ENCODE results near the gene LAMC2. TPM values are rescaled to one million over a fixed set of nuclear protein-coding genes. Genes with fewer than 3 reads are reported as not detected.

Gene LAMC2
- total and polyA plus RNA-seq, 2 experiments from 2014 or later: 1.9 to 2.7 TPM

DNA sequence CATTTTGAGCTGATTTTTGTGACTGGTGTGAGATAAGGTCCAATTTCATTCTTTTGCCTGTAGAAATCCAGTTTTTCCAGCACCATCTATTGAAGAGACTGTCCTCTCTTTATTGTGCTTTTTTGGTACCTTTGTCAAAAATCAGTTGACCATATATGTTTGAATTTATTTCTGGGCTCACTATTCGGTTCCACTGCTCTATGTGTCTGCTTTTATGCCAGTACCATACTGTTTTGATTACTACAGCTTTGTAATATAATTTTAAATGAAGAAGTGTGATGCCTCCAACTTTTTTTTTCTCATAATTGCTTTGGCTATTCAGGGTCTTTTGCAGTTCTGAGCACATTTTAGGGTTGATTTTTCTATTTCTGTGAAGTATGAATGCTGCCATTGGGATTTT lies 69.0 kb downstream of the LAMC2 start:
- in situ Hi-C loops (cut with MboI): no loop called here
- 67 to 83% methylated on average over 1 of the region's 1 CpG for WGBS, 2 experiments (ENCODE audit: low coverage in 1 of 2, low lambda C conversion rate in 2 of 2, missing lambda C conversion rate in 2 of 2)

DNA sequence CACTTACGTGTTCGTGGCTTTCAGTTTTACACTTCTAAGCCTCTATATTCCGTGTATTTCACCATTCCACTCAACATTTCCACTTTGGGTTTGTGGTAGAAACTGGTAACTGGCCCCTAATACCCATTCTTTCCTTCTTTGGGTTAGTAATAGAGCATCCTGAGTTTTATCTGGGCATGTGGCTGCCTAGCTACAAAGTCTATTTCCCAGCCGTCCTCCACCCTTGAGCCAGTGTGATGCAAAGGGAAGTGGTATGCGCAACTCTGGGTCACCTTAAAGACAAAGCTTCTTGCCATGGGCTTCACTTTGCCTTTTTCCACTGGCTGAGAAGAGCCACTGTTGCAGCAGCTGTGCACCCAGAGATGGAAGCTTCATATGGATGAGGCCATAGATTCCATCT lies 73.9 kb downstream of the LAMC2 start:
- in situ Hi-C loops (cut with MboI): no loop called here
- H3K9me3 ChIP-seq (ENCODE audit: low read depth): peaks cover 4% of the 10 kb centered on the region
- TF ChIP-seq EZH2 (IDR thresholded peaks at IDR 0.05; ENCODE audit: insufficient read depth, poor library complexity, severe bottlenecking) (no peak), EZH2phosphoT487 (IDR thresholded peaks at IDR 0.05; ENCODE audit: insufficient read depth, low read depth) (no peak)
- no peaks in the 10 kb centered on the region for H3K27me3 ChIP-seq (replicated peaks; ENCODE audit: insufficient read depth)
- no peaks in the 10 kb centered on the region for H3K36me3 ChIP-seq (ENCODE audit: low read depth)
- no peaks in the 10 kb centered on the region for H3K4me1 ChIP-seq (ENCODE audit: insufficient read depth)
- H3K4me3 ChIP-seq: no peak overlapping the region
- H3K4me2 ChIP-seq (ENCODE audit: unreplicated experiment): no peak overlapping the region
- no peak overlapping the region for H2AFZ ChIP-seq
- no peaks in the 10 kb centered on the region for H3F3A ChIP-seq (ENCODE audit: insufficient read depth)
- no peak for DNase-seq
- no peaks in the 10 kb centered on the region for H4K20me1 ChIP-seq (ENCODE audit: insufficient read depth)
- WGBS, 2 experiments (ENCODE audit: low coverage in 1 of 2, low lambda C conversion rate in 2 of 2, missing lambda C conversion rate in 2 of 2): 95 to 98% methylated on average over 5 of the region's 5 CpGs
- H3K27ac ChIP-seq: no peak overlapping the region
- H3K9me2 ChIP-seq (ENCODE audit: insufficient read depth): no peaks in the 10 kb centered on the region
- no peak overlapping the region for H3K9ac ChIP-seq
- H3K79me2 ChIP-seq (ENCODE audit: insufficient read depth): no peaks in the 10 kb centered on the region

More for the DNA sequence above, 69.0 kb downstream of the LAMC2 start:
- no peak overlapping the region for H3K9ac ChIP-seq
- H3K4me3 ChIP-seq: no peak overlapping the region
- no peaks in the 10 kb centered on the region for H3K4me1 ChIP-seq (ENCODE audit: insufficient read depth)
- no peaks in the 10 kb centered on the region for H3K36me3 ChIP-seq (ENCODE audit: low read depth)
- H3F3A ChIP-seq (ENCODE audit: insufficient read depth): no peaks in the 10 kb centered on the region
- no peak for DNase-seq
- H3K79me2 ChIP-seq (ENCODE audit: insufficient read depth): no peaks in the 10 kb centered on the region
- H4K20me1 ChIP-seq (ENCODE audit: insufficient read depth): no peaks in the 10 kb centered on the region
- peaks cover 4% of the 10 kb centered on the region for H3K9me3 ChIP-seq (ENCODE audit: low read depth)
- no peaks in the 10 kb centered on the region for H3K27me3 ChIP-seq (replicated peaks; ENCODE audit: insufficient read depth)
- H3K9me2 ChIP-seq (ENCODE audit: insufficient read depth): no peaks in the 10 kb centered on the region
- H2AFZ ChIP-seq: no peak overlapping the region
- no peak overlapping the region for H3K27ac ChIP-seq
- TF ChIP-seq EZH2 (IDR thresholded peaks at IDR 0.05; ENCODE audit: insufficient read depth, poor library complexity, severe bottlenecking) (no peak), EZH2phosphoT487 (IDR thresholded peaks at IDR 0.05; ENCODE audit: insufficient read depth, low read depth) (no peak)
- H3K4me2 ChIP-seq (ENCODE audit: unreplicated experiment): no peak overlapping the region

DNA sequence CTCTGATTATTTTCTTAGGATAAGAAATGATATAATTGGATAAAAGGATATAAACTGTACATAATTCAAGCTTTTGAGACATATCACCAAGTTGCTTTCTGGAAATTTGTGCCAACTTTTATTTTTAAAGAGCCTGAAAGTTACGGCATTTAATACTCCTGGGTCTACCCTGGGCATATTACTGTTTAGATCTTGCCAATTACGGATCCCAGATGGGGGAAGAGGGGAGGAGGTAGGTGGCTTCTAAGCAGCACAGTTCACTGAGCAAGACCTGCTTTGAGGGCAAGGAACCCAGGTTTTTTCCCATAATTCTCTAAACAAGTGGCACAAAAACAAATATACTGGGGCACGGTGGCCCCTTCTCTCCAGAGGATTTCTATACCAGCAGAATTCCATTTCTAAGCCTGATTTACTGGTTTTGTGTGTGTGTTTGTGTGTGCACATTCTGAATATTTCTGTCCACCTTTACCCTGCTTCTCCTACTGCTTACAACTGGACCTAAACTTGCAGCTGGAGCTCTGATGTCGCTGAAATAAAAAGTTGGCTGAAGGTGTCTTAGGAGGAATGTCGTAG lies 76.7 kb downstream of the LAMC2 start:
- 70 to 76% methylated on average over 5 of the region's 5 CpGs for WGBS, 2 experiments (ENCODE audit: low coverage in 1 of 2, low lambda C conversion rate in 2 of 2, missing lambda C conversion rate in 2 of 2)

DNA sequence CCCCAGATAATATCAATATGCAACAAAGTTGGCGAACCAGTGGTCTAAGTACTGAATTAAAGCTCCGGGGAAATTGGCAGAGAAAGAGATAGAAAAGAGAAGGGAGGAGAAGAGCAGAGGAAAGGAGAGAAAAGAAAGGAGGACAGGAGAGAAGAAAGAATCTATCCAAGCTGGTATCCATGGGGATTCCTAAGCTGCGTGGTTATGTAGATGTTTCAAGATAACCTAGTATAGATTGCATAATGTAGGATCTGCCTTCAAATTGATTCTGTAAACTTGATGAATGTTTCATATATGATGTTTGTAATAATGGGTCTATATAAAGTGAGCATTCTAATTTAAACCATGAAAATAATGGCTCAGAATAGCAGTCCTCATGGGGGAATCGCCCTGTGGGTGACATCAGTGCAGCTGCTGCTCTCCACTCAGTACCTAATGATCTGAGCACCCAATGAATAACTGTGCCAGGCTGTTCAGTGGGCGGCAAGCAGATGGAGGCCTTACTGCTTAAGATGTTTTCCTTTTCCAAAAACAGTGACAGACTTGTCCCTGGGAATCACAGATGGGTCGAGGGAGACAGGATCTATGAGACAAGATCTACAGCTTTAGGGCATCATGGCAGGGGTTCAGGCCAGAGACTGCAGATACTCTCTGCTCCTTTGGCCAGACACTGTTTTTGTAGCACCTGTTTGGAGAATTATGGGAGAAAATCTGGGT lies 78.0 kb downstream of the LAMC2 start:
- Histone ChIP-seq H4K20me1 (ENCODE audit: insufficient read depth) (no peaks in the 10 kb centered on the region), H3K4me1 (ENCODE audit: insufficient read depth) (peaks cover 19% of the 10 kb centered on the region), H3K4me2 (ENCODE audit: unreplicated experiment) (no peak overlapping the region), H3K79me2 (ENCODE audit: insufficient read depth) (no peaks in the 10 kb centered on the region), H3K27me3 (replicated peaks; ENCODE audit: insufficient read depth) (no peaks in the 10 kb centered on the region), H3K9me2 (ENCODE audit: insufficient read depth) (no peaks in the 10 kb centered on the region), H3K9ac (no peak overlapping the region), H3K27ac (no peak overlapping the region), H3F3A (ENCODE audit: insufficient read depth) (peaks cover 16% of the 10 kb centered on the region), H3K9me3 (ENCODE audit: low read depth) (no peaks in the 10 kb centered on the region), H3K36me3 (ENCODE audit: low read depth) (no peaks in the 10 kb centered on the region), H2AFZ (no peak overlapping the region), H3K4me3 (no peak overlapping the region)
- in situ Hi-C loops (cut with MboI): no loop called here
- DNase-seq: no peak
- TF ChIP-seq EZH2 (IDR thresholded peaks at IDR 0.05; ENCODE audit: insufficient read depth, poor library complexity, severe bottlenecking): no peak
- TF ChIP-seq EZH2phosphoT487 (IDR thresholded peaks at IDR 0.05; ENCODE audit: insufficient read depth, low read depth): no peak
- 67 to 72% methylated on average over 6 of the region's 6 CpGs for WGBS, 2 experiments (ENCODE audit: low coverage in 1 of 2, low lambda C conversion rate in 2 of 2, missing lambda C conversion rate in 2 of 2)

More for the DNA sequence above, 76.7 kb downstream of the LAMC2 start:
- no peak for DNase-seq
- Histone ChIP-seq H3K36me3 (ENCODE audit: low read depth) (no peaks in the 10 kb centered on the region), H2AFZ (peak overlapping the region; percentile 35; the same call in 1 of the 2 replicates), H3K9me3 (ENCODE audit: low read depth) (no peaks in the 10 kb centered on the region), H3K27ac (no peak overlapping the region), H3K4me1 (ENCODE audit: insufficient read depth) (peaks cover 9% of the 10 kb centered on the region), H3K79me2 (ENCODE audit: insufficient read depth) (no peaks in the 10 kb centered on the region), H4K20me1 (ENCODE audit: insufficient read depth) (no peaks in the 10 kb centered on the region), H3K9ac (no peak overlapping the region), H3K4me2 (ENCODE audit: unreplicated experiment) (no peak overlapping the region), H3F3A (ENCODE audit: insufficient read depth) (peaks cover 5% of the 10 kb centered on the region), H3K27me3 (replicated peaks; ENCODE audit: insufficient read depth) (no peaks in the 10 kb centered on the region), H3K4me3 (no peak overlapping the region), H3K9me2 (ENCODE audit: insufficient read depth) (no peaks in the 10 kb centered on the region)
- TF ChIP-seq EZH2phosphoT487 (IDR thresholded peaks at IDR 0.05; ENCODE audit: insufficient read depth, low read depth) (no peak), EZH2 (IDR thresholded peaks at IDR 0.05; ENCODE audit: insufficient read depth, poor library complexity, severe bottlenecking) (no peak)
- in situ Hi-C loops (cut with MboI): no loop called here
